ENCODE results near the gene PLEKHM3. TPM values are rescaled to one million over a fixed set of nuclear protein-coding genes. Genes with fewer than 3 reads are reported as not detected.

The PLEKHM3 gene
- total RNA-seq, 1 experiment from 2014 or later = 2.5 TPM

GRCh38 chr2:207810200-207810788 is 215.0 kb downstream of the PLEKHM3 start:
- ChIA-PET CTCF (no interaction called here), POLR2A (interaction anchor here (0.5 kb wide), 1 partner anchor 56 kb away, joined by 3 read pairs; no protein-coding TSS in a partner anchor)
- Histone ChIP-seq H3K9me3 (ENCODE audit: control insufficient read depth, insufficient read depth, low read depth, low read length) (no peaks in the 10 kb centered on the region), H3K4me1 (ENCODE audit: control insufficient read depth, insufficient read depth, low read length) (peaks cover 5% of the 10 kb centered on the region), H3K27ac (ENCODE audit: low read length) (no peak overlapping the region), H3K4me3 (ENCODE audit: low read depth in 2 of 2, low read length in 2 of 2) (no peak overlapping the region), H3K27me3 (ENCODE audit: control insufficient read depth, insufficient read depth, low read length) (no peaks in the 10 kb centered on the region), H3K36me3 (ENCODE audit: control insufficient read depth, insufficient read depth, low read length) (no peaks in the 10 kb centered on the region)
- in situ Hi-C loops (cut with HindIII; ENCODE audit: low pct_unique_long_range_greater_than_20kb, low sequenced_read_pairs) (no loop called here), intact Hi-C loops (cut with micrococcal nuclease; ENCODE audit: unreplicated experiment) (no loop called here)
- no TSS peak for BruUV-seq (replicated peaks)
- no peak for DNase-seq (ENCODE audit: low read depth, low spot score)
- TF ChIP-seq CTCF (IDR thresholded peaks at IDR 0.05) = no peak
- TF ChIP-seq SIN3A (IDR thresholded peaks at IDR 0.05; ENCODE audit: borderline replicate concordance, insufficient read depth, low read depth, low read length) = no peak
- 0 out of 2 replicates have a peak, but pooled peaks have one; percentile 26 for ATAC-seq

GRCh38 chr2:207808119-207808518 is 217.2 kb downstream of the PLEKHM3 start:
- intact Hi-C loops (cut with micrococcal nuclease; ENCODE audit: unreplicated experiment) (no loop called here), in situ Hi-C loops (cut with HindIII; ENCODE audit: low pct_unique_long_range_greater_than_20kb, low sequenced_read_pairs) (no loop called here)
- POLR2A ChIA-PET = no interaction called here
- Histone ChIP-seq H3K27ac (ENCODE audit: low read length) (no peak overlapping the region), H3K9me3 (ENCODE audit: control insufficient read depth, insufficient read depth, low read depth, low read length) (no peaks in the 10 kb centered on the region), H3K4me3 (ENCODE audit: low read depth in 2 of 2, low read length in 2 of 2) (no peak overlapping the region), H3K36me3 (ENCODE audit: control insufficient read depth, insufficient read depth, low read length) (no peaks in the 10 kb centered on the region), H3K4me1 (ENCODE audit: control insufficient read depth, insufficient read depth, low read length) (peaks cover 5% of the 10 kb centered on the region), H3K27me3 (ENCODE audit: control insufficient read depth, insufficient read depth, low read length) (no peaks in the 10 kb centered on the region)
- no TSS peak for BruUV-seq (replicated peaks)
- TF ChIP-seq REST (IDR thresholded peaks at IDR 0.05; ENCODE audit: insufficient read depth in 1 of 2, low read depth in 2 of 2, low read length in 1 of 2) = no peak
- TF ChIP-seq SIN3A (IDR thresholded peaks at IDR 0.05; ENCODE audit: borderline replicate concordance, insufficient read depth, low read depth, low read length) = no peak
- TF ChIP-seq POLR2AphosphoS5 (IDR thresholded peaks at IDR 0.05; ENCODE audit: low read depth, low read length) = no peak
- TF ChIP-seq CTCF (IDR thresholded peaks at IDR 0.05) = no peak
- TF ChIP-seq TCF7L2 (IDR thresholded peaks at IDR 0.05; ENCODE audit: low read depth, low read length) = no peak
- ATAC-seq (no peak), DNase-seq (ENCODE audit: low read depth, low spot score) (no peak)
- CTCF ChIA-PET = no interaction called here

Data from Panc1 (cell line).